Prostate gland (tissue), 2 donors: ENCODE measurements around the gene PHF20. TPM values are rescaled to one million over a fixed set of nuclear protein-coding genes. Genes with fewer than 3 reads are reported as not detected.
A peak's percentile ranks its signal among the peaks of the same experiment; 100 is the strongest.
"Not testable (repeated sequence)": the region's sequence is repeated elsewhere in the genome, so short reads cannot be mapped to it uniquely, and the experiment has no call there.

Source experiments
- DNase-seq: peaks from one replicate; pipeline ENCODE4 v3.0.0-alpha.2; 2019; ENCODE audit warnings: low spot score
- H3K27ac ChIP-seq, 2 donors: fragments of 200-600 bp; sonication (generic); 2 replicates each; pipeline ENCODE4 v1.5.1; 2017 to 2019
- H3K27me3 ChIP-seq: fragments of 200-600 bp; sonication (generic); replicated peaks from 2 replicates; pipeline ENCODE4 v1.5.1; 2019; ENCODE audit not compliant: insufficient read depth
- H3K36me3 ChIP-seq, 2 donors: fragments of 200-600 bp; sonication (generic); 1 replicate in 1 of 2; 2 replicates in 1 of 2; pipeline versions ENCODE4 v1.5.1 to v1.8.1; 2017 to 2019
- H3K4me1 ChIP-seq: fragments of 200-600 bp; sonication (generic); replicated peaks from 2 replicates; pipeline ENCODE4 v1.5.1; 2019
- H3K4me3 ChIP-seq, 2 donors: fragments of 200-600 bp; sonication (generic); 2 replicates each; pipeline ENCODE4 v1.5.1; 2017 to 2019
- H3K9me3 ChIP-seq: fragments of 200-600 bp; sonication (generic); 2 replicates; pipeline ENCODE4 v1.5.1; 2017
- CTCF ChIP-seq, 4 experiments: fragments of 200-600 bp in 2 of 4; fragments of 450-650 bp in 2 of 4; sonication (generic) in 2 of 4; IDR thresholded peaks; 1 replicate in 3 of 4; 2 replicates in 1 of 4; pipeline ENCODE4 v1.5.1; 2016 to 2019; ENCODE audit warnings: antibody characterized with exemption in 4 of 4, mild to moderate bottlenecking in 2 of 4, moderate library complexity in 2 of 4
- POLR2A ChIP-seq: fragments of 450-650 bp; IDR thresholded peaks from one replicate; pipeline ENCODE4 v1.6.1; 2016; ENCODE audit warnings: antibody characterized with exemption, mild to moderate bottlenecking
- POLR2AphosphoS5 ChIP-seq: sonication (generic); formaldehyde crosslinking; IDR thresholded peaks from one replicate; pipeline ENCODE4 v1.6.1; 2017; ENCODE audit warnings: antibody characterized with exemption
- WGBS: methylation state at CpG from one replicate; pipeline ENCODE4 v1.1.5; 2018; 5-methylcytosine and 5-hydroxymethylcytosine counted together
- intact Hi-C: fragments of 100-400 bp; cut with DNase I; formaldehyde crosslinking; loops from one replicate; pipeline ENCODE4 v1.14.2; 2022
- total RNA-seq, 2 donors: library from RNA; depleted of rRNA; stranded (reverse); fragments of >200 nt; gene quantifications; one replicate each; pipeline ENCODE4 v1.1.0, GENCODE V29; 2016

PHF20 gene
- total RNA-seq, 2 donors from 2014 or later: 34.7 to 61.1 TPM

- Histone ChIP-seq H3K4me1 (peaks cover 13% of the 10 kb centered on the region), H3K9me3 (no peaks in the 10 kb centered on the region), H3K4me3 (peak overlapping the region; percentile 92 to 98), H3K27ac (peak overlapping the region; percentile 97), H3K36me3 (no peaks in the 10 kb centered on the region), H3K27me3 (no peaks in the 10 kb centered on the region)
- DNase-seq: peak; percentile 8
- under 1% methylated on average over 63 of the region's 65 CpGs for WGBS
- intact Hi-C loops: no loop called here
- no peak for TF ChIP-seq POLR2A
- TF ChIP-seq POLR2AphosphoS5: no peak
- no peak for TF ChIP-seq CTCF (IDR thresholded peaks at IDR 0.05)
These were observed 181.8 kb downstream of the PHF20 start for GRCh38 chr20:35953387-35954199.

DNA sequence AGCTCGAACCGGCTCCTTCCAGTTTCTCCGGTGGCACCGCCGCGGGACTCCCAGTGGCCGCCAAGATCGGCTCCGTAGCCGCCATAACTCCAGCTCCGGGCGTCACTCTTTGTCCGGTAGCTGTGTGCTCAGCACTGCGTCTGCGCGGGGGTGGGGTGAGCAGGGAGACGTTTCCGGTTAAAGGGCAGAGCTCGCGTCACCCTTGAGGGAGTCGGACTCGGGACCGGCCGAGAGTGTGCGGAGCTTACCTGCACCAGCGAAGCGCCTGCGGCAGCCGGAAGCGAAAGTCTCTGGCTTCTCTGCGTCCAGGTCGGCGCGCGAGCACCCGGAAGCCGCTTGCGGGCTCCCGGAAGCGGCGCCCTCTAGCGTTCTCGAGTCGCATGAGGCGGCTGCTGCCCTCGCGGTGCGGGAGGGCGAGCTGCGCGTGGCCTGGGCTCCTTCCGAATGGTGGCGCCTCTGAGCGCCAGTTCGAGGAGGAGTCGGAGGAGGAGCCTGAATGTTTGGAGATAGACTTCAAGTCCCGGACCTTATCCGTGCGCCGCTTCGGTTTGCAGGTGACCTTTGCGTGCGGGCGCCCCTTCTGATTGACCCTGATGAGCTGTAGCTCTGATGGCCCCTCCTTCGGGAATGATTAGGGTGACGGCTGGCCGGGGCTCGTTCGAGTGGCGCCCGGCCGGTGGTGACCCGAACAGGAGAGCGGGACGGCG is 182.5 kb downstream of the PHF20 start, which contains the start of gene SCAND1:
Gene SCAND1 (minus strand): TSS at position 303 of the 707 bp plus-strand sequence. CDS start 218 bp downstream, at position 85.
- intact Hi-C loops: no loop called here
- Histone ChIP-seq H3K4me1 (peaks cover 13% of the 10 kb centered on the region), H3K4me3 (peak within 1 kb of the TSS; percentile 92 to 98), H3K9me3 (no peaks in the 10 kb centered on the region), H3K27me3 (no peaks in the 10 kb centered on the region), H3K27ac (peak within 1 kb of the TSS; percentile 97), H3K36me3 (no peaks in the 10 kb centered on the region)
- under 1% methylated on average over 71 of the region's 76 CpGs for WGBS
- TF ChIP-seq POLR2A (peak; percentile 81), POLR2AphosphoS5 (peak; percentile 96), CTCF (IDR thresholded peaks at IDR 0.05) (peak; percentile 78 to 99 (median 98))
- peak; percentile 95 for DNase-seq

DNA sequence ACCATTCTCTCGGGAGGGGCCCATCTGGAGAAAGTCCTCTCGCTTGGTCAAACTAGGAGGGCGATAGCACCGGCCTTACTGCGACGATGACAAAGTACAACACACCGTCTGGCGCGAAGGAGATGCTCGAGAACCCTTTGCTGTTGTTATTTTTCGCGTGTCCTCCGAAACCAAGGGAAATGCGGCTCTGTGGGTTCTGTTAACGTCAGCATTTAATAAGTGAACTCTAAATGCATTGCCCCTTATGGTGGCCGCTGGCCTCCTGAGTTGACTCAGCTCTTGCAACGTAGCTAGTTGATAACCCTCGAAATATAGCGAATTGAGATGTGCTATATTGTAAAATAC is 183.1 kb downstream of the PHF20 start:
- H3K9me3 ChIP-seq: no peaks in the 10 kb centered on the region
- no peak for DNase-seq
- WGBS: under 1% methylated on average over 19 of the region's 19 CpGs
- peaks cover 13% of the 10 kb centered on the region for H3K4me1 ChIP-seq
- no peaks in the 10 kb centered on the region for H3K36me3 ChIP-seq
- H3K4me3 ChIP-seq: peak overlapping the region; percentile 92 to 98
- TF ChIP-seq POLR2AphosphoS5 (no peak), POLR2A (no peak), CTCF (IDR thresholded peaks at IDR 0.05) (no peak)
- intact Hi-C loops: no loop called here
- no peaks in the 10 kb centered on the region for H3K27me3 ChIP-seq
- H3K27ac ChIP-seq: peak overlapping the region; percentile 97

DNA sequence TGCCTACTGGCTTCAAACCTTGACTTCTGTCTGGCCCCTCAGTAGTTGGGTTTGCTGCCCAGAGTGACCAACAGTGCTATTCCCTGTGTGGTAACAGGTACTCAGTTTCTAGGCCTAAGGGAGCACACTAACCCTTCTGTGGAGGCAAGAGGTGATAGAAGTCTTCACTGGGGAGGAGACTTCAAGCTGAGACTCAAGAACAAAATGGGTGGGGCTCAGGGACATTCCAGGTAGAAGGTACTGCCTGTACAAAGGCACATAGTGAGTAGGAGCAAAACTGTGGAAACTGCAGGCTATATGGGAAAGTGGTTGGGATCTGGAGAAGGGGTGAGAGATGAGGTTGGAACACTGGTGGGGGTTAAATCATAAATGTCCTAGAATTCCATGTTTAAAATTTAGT is 184.8 kb downstream of the PHF20 start:
- Histone ChIP-seq H3K4me1 (peaks cover 13% of the 10 kb centered on the region), H3K36me3 (no peaks in the 10 kb centered on the region), H3K4me3 (no peak overlapping the region), H3K27ac (no peak overlapping the region), H3K9me3 (no peaks in the 10 kb centered on the region), H3K27me3 (no peaks in the 10 kb centered on the region)
- DNase-seq: no peak
- TF ChIP-seq POLR2AphosphoS5 (no peak), CTCF (IDR thresholded peaks at IDR 0.05) (no peak), POLR2A (no peak)
- intact Hi-C loops: no loop called here

- intact Hi-C loops, DNase-seq: not testable (repeated sequence)
- 85% methylated on average over 6 of the region's 6 CpGs for WGBS
These were observed 187.5 kb downstream of the PHF20 start for GRCh38 chr20:35959291-35959690.

More at GRCh38 chr20:35959291-35959690, 187.5 kb downstream of the PHF20 start:
- H3K27me3 ChIP-seq, H3K4me1 ChIP-seq, H3K27ac ChIP-seq, H3K36me3 ChIP-seq, H3K9me3 ChIP-seq, H3K4me3 ChIP-seq: not testable (repeated sequence)
